Spleen (tissue), 11 donors: ENCODE measurements around the gene CD14. TPM values are rescaled to one million over a fixed set of nuclear protein-coding genes. Genes with fewer than 3 reads are reported as not detected.
A peak's percentile ranks its signal among the peaks of the same experiment; 100 is the strongest.

Source experiments
- DNase-seq: peaks from one replicate; pipeline ENCODE4 v3.0.0-alpha.2; 2020
- H3K27ac ChIP-seq, 8 donors: fragments of 200-600 bp; sonication (generic) in 7 of 8; 1 replicate in 4 of 8; 2 replicates in 4 of 8; pipeline versions ENCODE4 v1.5.0 to v1.8.0; 2016 to 2021; ENCODE audit warnings: inconsistent platforms in 4 of 8, mild to moderate bottlenecking in 4 of 8, moderate library complexity in 1 of 8
- H3K27me3 ChIP-seq, 7 donors: fragments of 200-600 bp; sonication (generic) in 6 of 7; replicated peaks in 1 of 7; 1 replicate in 4 of 7; 2 replicates in 3 of 7; pipeline versions ENCODE4 v1.5.0 to v1.8.0; 2016 to 2021; ENCODE audit warnings: inconsistent platforms in 3 of 7, mild to moderate bottlenecking in 1 of 7
- H3K36me3 ChIP-seq, 6 donors: fragments of 200-600 bp; sonication (generic) in 5 of 6; 1 replicate in 4 of 6; 2 replicates in 2 of 6; pipeline versions ENCODE4 v1.5.0 to v1.8.0; 2016 to 2021; ENCODE audit warnings: inconsistent platforms in 2 of 6
- H3K4me1 ChIP-seq, 6 donors: fragments of 200-600 bp; sonication (generic) in 5 of 6; 1 replicate in 3 of 6; 2 replicates in 3 of 6; pipeline versions ENCODE4 v1.5.0 to v1.8.0; 2016 to 2021; ENCODE audit warnings: inconsistent platforms in 3 of 6
- H3K4me3 ChIP-seq, 8 donors: fragments of 200-600 bp; sonication (generic) in 7 of 8; 1 replicate in 4 of 8; 2 replicates in 4 of 8; pipeline versions ENCODE4 v1.5.0 to v1.8.0; 2016 to 2021; ENCODE audit warnings: inconsistent platforms in 4 of 8, mild to moderate bottlenecking in 4 of 8, moderate library complexity in 2 of 8
- H3K9me3 ChIP-seq, 8 donors: fragments of 200-600 bp; sonication (generic) in 7 of 8; 1 replicate in 4 of 8; 2 replicates in 4 of 8; pipeline versions ENCODE4 v1.5.0 to v1.8.0; 2016 to 2021; ENCODE audit warnings: inconsistent platforms in 4 of 8
- POLR2A ChIP-seq, 3 donors: fragments of 450-650 bp; IDR thresholded peaks; one replicate each; pipeline ENCODE4 v1.5.1; 2017; ENCODE audit warnings: antibody characterized with exemption in 3 of 3, mild to moderate bottlenecking in 1 of 3
- POLR2AphosphoS5 ChIP-seq, 3 donors: sonication (generic); formaldehyde crosslinking; IDR thresholded peaks; one replicate each; pipeline ENCODE4 v1.5.1; 2017; ENCODE audit warnings: antibody characterized with exemption in 3 of 3
- WGBS, 5 donors: extraction: QIAGEN DNeasy Blood & Tissue Kit in 3 of 5; methylation state at CpG; one replicate each; pipeline versions ENCODE4 v1.1.5 to v1.1.7; 2013 to 2018; 5-methylcytosine and 5-hydroxymethylcytosine counted together
- intact Hi-C: fragments of 100-400 bp; cut with DNase I; formaldehyde crosslinking; loops from one replicate; pipeline ENCODE4 v1.15.0; 2023; ENCODE audit warnings: low total_unique reads
- polyA plus RNA-seq, 3 donors: library from polyadenylated mRNA; stranded (reverse); fragments of 200-250 nt; gene quantifications; one replicate each; pipeline ENCODE4 v1.2.1, GENCODE V29; 2013
- total RNA-seq, 7 donors: library from RNA; depleted of rRNA in 3 of 7; stranded (reverse); fragments of >200 nt in 3 of 7; fragmentation: NEBNext Ultra II Directional in 4 of 7; extraction: Animal tissue kit (Norgen Biotek cat#: 25700) in 4 of 7; gene quantifications; one replicate each; pipeline versions ENCODE4 v1.1.0 to v1.2.1, GENCODE V29; 2016 to 2021
- TF ChIP-seq, protein P1 (sequence below), 11 experiments: fragments of 200-600 bp in 7 of 11; fragments of 450-650 bp in 4 of 11; sonication (generic) in 4 of 11; IDR thresholded peaks in 8 of 11; conservative IDR thresholded peaks in 3 of 11; 1 replicate in 7 of 11; 2 replicates in 4 of 11; pipeline versions ENCODE4 v1.4.0 to v1.8.0; 2016 to 2021; ENCODE audit warnings: antibody characterized with exemption in 11 of 11, inconsistent platforms in 4 of 11, mild to moderate bottlenecking in 1 of 11
- donor health status: healthy with polysubstance abuse.
- donor health status: DM: no; HTN: no; CAD: no; lungs with moderate emphysema.
- donor health status: DM: no; HTN: no; CAD: no.
- donor health status: Bipolar disorder and iron deficiency.
- donor health status: healthy.
- donor health status: DM: no; HTN: no; CAD: no.
- donor health status: DM: yes; HTN: yes; CAD: no.

Gene CD14
- total and polyA plus RNA-seq, 10 donors: 40.2 to 209 (median 87.9) TPM

DNA sequence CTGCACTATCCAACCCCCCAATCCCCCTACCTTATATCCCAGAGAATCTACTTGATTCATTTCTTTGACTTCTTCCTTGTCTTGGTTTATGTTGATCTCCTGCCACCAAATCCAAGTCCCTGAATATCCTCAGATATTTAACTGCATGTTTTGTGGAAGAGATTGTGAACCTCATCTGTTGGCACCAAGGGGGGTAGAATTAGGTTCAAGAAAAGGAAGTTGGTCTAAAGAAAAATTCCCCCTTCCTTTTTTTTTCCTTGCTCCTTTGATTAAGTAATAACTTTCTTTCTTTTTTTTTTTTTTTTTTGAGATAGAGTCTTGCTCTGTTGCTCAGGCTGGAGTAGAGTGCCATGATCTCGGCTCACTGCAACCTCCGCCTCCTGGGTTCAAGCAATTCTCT, 526 bp upstream of the CD14 start:
- intact Hi-C loops: no loop called here
- peaks cover 0 to 63% (median 36%) of the 10 kb centered on the region in 6 donors for H3K4me1 ChIP-seq
- H3K4me3 ChIP-seq: peak overlapping the region in 5 of 8 donors; percentile 41 to 78 (median 59)
- peaks cover 0 to 1% (median under 1%) of the 10 kb centered on the region in 8 donors for H3K9me3 ChIP-seq
- no peak for DNase-seq
- no peaks in the 10 kb centered on the region for H3K36me3 ChIP-seq
- TF ChIP-seq POLR2AphosphoS5 (IDR thresholded peaks at IDR 0.05) (no peak), POLR2A (IDR thresholded peaks at IDR 0.05) (no peak)
- TF ChIP-seq, protein P1, sequence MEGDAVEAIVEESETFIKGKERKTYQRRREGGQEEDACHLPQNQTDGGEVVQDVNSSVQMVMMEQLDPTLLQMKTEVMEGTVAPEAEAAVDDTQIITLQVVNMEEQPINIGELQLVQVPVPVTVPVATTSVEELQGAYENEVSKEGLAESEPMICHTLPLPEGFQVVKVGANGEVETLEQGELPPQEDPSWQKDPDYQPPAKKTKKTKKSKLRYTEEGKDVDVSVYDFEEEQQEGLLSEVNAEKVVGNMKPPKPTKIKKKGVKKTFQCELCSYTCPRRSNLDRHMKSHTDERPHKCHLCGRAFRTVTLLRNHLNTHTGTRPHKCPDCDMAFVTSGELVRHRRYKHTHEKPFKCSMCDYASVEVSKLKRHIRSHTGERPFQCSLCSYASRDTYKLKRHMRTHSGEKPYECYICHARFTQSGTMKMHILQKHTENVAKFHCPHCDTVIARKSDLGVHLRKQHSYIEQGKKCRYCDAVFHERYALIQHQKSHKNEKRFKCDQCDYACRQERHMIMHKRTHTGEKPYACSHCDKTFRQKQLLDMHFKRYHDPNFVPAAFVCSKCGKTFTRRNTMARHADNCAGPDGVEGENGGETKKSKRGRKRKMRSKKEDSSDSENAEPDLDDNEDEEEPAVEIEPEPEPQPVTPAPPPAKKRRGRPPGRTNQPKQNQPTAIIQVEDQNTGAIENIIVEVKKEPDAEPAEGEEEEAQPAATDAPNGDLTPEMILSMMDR (IDR thresholded peaks at IDR 0.05 in 8 of 11, conservative IDR thresholded peaks at IDR 0.05 in 3 of 11): no peak
- peak overlapping the region in 7 of 8 donors; percentile 75 to 93 (median 80) for H3K27ac ChIP-seq
- H3K27me3 ChIP-seq: peaks cover 0 to 9% (median 0%) of the 10 kb centered on the region in 7 donors
- WGBS, 5 donors: 82 to 93% (median 90%) methylated on average over 2 of the region's 2 CpGs

DNA sequence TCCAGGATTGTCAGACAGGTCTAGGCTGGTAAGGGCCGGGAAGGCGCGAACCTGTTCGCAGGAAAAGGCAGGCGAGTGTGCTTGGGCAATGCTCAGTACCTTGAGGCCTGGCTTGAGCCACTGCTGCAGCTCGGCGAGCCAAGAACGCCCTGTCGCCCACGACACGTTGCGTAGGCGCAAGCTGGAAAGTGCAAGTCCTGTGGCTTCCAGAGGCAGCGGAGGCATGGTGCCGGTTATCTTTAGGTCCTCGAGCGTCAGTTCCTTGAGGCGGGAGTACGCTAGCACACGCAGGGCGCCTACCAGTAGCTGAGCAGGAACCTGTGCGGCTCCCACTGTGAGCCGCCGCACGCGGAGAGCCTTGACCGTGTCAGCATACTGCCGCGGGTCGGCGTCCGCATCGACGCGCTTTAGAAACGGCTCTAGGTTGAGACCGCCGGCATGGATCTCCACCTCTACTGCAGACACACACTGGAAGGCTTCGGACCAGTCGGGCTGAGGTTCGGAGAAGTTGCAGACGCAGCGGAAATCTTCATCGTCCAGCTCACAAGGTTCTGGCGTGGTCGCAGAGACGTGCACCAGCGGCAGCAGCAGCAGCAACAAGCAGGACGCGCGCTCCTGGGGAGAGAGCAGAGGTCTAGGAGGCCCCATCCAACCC, 482 bp downstream of the CD14 start:
- peak overlapping the region; percentile 41 to 78 (median 58) for H3K4me3 ChIP-seq
- H3K9me3 ChIP-seq: peaks cover 0 to 11% (median 7%) of the 10 kb centered on the region in 8 donors
- H3K27ac ChIP-seq: peak overlapping the region; percentile 51 to 93 (median 80)
- TF ChIP-seq, protein P1 (IDR thresholded peaks at IDR 0.05 in 8 of 11, conservative IDR thresholded peaks at IDR 0.05 in 3 of 11): no peak
- peak; percentile 54 to 79 (median 78) for TF ChIP-seq POLR2AphosphoS5 (IDR thresholded peaks at IDR 0.05)
- H3K27me3 ChIP-seq: peaks cover 0 to 9% (median 0%) of the 10 kb centered on the region in 7 donors
- H3K4me1 ChIP-seq: peaks cover 0 to 56% (median 32%) of the 10 kb centered on the region in 6 donors
- 0 to 14% (median 1%) methylated on average over 11 to 51 of the region's 51 CpGs for WGBS, 5 donors
- H3K36me3 ChIP-seq: no peaks in the 10 kb centered on the region
- DNase-seq: peak; percentile 92
- intact Hi-C loops: no loop called here

DNA sequence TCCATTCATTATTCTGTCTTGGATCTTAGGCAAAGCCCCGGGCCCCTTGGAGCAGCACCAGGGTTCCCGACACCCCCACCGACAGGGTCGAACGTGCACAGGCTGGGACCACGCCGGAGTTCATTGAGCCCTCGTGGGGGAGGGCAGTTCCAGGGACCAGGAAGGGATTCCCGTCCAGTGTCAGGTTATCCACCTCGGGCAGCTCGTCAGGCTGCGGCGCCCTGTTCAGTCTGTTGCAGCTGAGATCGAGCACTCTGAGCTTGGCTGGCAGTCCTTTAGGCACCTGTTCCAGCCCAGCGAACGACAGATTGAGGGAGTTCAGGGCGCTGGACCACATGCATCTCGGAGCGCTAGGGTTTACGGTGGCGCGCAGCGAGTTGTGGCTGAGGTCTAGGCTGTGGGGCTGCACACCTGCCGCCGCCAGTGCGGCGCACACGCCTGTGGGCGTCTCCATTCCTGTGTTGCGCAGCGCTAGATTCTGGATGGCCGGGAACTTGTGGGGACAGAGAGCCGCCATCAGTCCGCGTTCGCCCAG, 1.1 kb downstream of the CD14 start:
- Histone ChIP-seq H3K9me3 (peaks cover 0 to 14% (median 7%) of the 10 kb centered on the region in 8 donors), H3K4me1 (peaks cover 0 to 56% (median 32%) of the 10 kb centered on the region in 6 donors), H3K27ac (peak overlapping the region; percentile 51 to 93 (median 80)), H3K4me3 (peak overlapping the region; percentile 41 to 78 (median 58)), H3K36me3 (no peaks in the 10 kb centered on the region), H3K27me3 (peaks cover 0 to 9% (median 0%) of the 10 kb centered on the region in 7 donors)
- intact Hi-C loops: no loop called here
- DNase-seq: peak; percentile 86
- whole genome bisulfite sequencing, 5 donors: 10 to 30% (median 12%) methylated on average over 20 to 36 of the region's 36 CpGs
- TF ChIP-seq, protein P1 (IDR thresholded peaks at IDR 0.05 in 8 of 11, conservative IDR thresholded peaks at IDR 0.05 in 3 of 11): no peak
- TF ChIP-seq POLR2A (IDR thresholded peaks at IDR 0.05) (no peak), POLR2AphosphoS5 (IDR thresholded peaks at IDR 0.05) (no peak)

DNA sequence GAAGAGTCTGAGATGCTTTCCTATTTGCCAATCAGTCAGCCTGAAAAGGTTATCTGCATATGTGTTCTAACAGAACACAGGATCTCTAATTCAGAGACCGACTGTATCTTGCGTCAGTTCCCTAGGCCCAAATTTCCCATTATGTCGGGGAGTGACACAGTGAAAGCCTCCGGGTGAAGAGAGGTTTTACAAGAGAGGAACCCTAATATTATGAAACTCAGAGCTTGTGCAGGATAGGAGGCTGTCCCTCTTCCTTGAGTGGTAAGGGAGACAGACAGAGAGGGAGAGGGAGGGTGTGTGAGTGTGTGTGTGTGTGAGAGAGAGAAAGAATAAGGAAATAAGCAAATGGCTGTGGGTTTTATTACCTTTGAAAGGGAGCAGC, 1.9 kb downstream of the CD14 start:
- Histone ChIP-seq H3K36me3 (no peaks in the 10 kb centered on the region), H3K27ac (peak overlapping the region in 7 of 8 donors; percentile 54 to 93 (median 80)), H3K4me3 (peak overlapping the region in 6 of 8 donors; percentile 41 to 78 (median 58)), H3K4me1 (peaks cover 0 to 56% (median 32%) of the 10 kb centered on the region in 6 donors), H3K9me3 (peaks cover 0 to 14% (median 7%) of the 10 kb centered on the region in 8 donors), H3K27me3 (peaks cover 0 to 9% (median 0%) of the 10 kb centered on the region in 7 donors)
- intact Hi-C loops: no loop called here
- no peak for DNase-seq
- WGBS, 5 donors: 54 to 87% (median 65%) methylated on average over 4 of the region's 4 CpGs
- peak in 1 of 3 donors; percentile 70 for TF ChIP-seq POLR2AphosphoS5 (IDR thresholded peaks at IDR 0.05)
- TF ChIP-seq, protein P1 (IDR thresholded peaks at IDR 0.05 in 8 of 11, conservative IDR thresholded peaks at IDR 0.05 in 3 of 11): no peak
